Eye (tissue), 1 donor: Measurements from ENCODE around the gene PPP2R5B.
A peak's percentile ranks its signal among the peaks of the same experiment; 100 is the strongest.

Experiments
- DNase-seq: peaks from one replicate; pipeline ENCODE4 v3.0.0-alpha.2; 2015

PPP2R5B gene

DNA sequence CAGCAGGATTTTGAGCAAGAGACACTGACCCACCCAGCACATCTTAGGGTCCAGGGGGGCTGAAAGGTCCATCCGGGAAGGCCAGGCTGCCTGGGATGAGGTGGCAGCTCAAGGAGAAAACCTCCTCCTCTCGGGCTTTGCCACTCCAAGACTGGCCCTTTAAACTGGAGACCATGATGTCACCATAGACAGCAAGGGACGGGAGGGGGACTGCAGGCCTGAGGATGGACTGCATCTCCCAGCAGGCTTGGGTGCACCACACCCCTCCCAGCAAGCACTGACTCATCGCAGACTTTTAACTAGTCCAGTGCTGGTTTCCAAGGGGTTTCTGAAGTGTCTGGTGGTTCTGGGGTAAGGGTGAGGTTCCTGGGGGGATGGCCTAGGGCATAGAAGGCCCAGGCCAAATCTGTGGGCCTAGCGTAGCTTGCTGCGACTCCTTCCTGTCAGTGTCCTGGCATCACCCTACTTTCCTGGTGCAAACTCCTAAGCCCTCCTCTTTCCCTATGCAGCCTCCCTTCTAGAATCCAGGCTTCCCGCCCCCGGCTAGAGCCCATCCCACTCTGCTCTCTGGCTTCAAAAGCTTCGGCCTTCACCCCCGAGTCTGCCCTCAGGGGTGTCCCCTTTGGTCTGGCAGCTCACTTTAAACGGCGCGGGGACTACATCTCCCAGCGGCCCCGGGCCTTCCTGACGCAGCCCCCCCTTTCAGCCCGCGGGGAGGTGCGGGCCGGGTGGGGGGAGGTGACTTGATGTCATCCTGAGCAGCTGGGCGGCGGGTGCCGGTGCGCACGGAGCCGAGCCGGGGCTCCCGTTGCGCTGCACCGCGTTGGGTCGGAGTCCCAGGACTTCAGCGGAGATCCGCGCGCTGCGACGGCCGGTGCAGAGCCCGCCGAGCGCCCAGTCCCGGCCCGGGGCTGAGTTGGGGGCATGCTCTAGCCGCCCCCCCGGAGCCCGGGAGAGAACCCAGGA, at the start of gene PPP2R5B:
Gene PPP2R5B (plus strand): TSS at position 746 of the 966 bp plus-strand sequence. CDS start 1,046 bp downstream, outside the sequence.
- peak; percentile 96 for DNase-seq

- no peak for DNase-seq
These were observed 48.9 kb upstream of the PPP2R5B start for GRCh38 chr11:64875369-64876228.

- DNase-seq, result no peak
These were observed 48.2 kb upstream of the PPP2R5B start for GRCh38 chr11:64876229-64876750.

- DNase-seq, result peak; percentile 68
These were observed 47.6 kb upstream of the PPP2R5B start for GRCh38 chr11:64876835-64877341.

DNA sequence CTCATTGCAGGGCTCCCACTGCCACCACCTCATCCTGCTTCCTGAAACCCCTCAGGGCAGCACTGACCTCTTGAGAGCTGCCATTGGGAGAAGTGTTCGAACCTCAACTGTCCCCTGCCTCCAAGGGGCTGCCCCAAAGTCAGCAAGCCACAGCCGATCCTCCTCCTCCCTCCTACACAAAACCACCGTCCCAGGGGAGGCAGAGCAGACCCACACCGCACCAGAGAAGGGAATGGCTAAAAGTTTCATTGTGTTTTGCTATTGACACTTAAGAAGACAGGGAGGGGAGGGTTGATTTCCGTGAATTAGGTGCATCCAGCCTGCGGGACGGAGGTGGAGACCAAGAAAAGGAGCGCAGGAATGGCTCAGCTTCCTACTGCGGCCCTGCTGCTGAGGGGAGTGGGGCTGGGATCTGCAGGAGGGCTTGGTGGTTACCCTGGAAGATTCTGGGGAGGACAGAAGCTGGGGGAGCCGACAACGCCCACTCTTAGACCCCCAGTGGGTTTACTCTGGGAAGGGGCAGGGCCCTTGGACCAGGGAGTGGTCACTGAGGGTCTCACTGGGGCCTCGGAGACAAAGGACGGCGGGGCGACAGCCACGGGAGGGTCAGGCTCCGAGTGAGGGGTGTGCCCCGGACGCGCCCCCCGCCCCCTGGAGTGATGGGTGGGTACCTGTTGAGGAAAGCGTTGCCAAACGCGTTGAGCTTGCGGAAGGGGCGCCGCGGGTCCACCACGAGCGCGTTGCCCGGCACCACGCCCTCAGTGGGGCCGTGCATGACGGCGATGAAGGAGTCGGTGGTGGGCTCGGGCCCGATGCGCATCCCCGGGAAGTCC, 46.9 kb upstream of the PPP2R5B start:
- no peak for DNase-seq

DNA sequence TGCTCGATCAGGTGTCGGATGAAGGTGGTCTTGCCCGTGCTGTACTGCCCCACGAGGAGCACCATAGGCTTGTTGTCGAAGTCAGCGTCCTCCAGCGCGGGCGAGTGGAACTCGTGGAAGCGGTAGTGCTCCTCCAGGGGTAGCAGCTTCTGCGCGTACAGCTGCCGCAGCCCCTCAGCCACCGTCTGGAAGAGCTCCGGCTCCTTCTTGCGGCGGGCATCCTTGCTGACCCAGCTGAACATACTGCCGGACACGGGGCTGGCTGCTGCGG, 46.3 kb upstream of the PPP2R5B start:
- DNase-seq, result no peak

GRCh38 chr11:64878494-64879243, 45.8 kb upstream of the PPP2R5B start, which contains the start of gene EHD1:
TSS of gene EHD1 (minus strand) at chr11:64878621. CDS start at chr11:64878464, 157 bp downstream.
- DNase-seq, result peak; percentile 99

GRCh38 chr11:64879244-64879900, 45.1 kb upstream of the PPP2R5B start:
- DNase-seq, result no peak

- no peak for DNase-seq
These were observed 44.1 kb upstream of the PPP2R5B start for GRCh38 chr11:64880240-64881001.

- peak; percentile 48 for DNase-seq
These were observed 43.0 kb upstream of the PPP2R5B start for GRCh38 chr11:64881476-64881875.

- no peak for DNase-seq
These were observed 42.2 kb upstream of the PPP2R5B start for GRCh38 chr11:64882243-64882642.

- no peak for DNase-seq
These were observed 40.9 kb upstream of the PPP2R5B start for GRCh38 chr11:64883575-64883974.

GRCh38 chr11:64884019-64884418, 40.5 kb upstream of the PPP2R5B start:
- DNase-seq, result no peak

DNA sequence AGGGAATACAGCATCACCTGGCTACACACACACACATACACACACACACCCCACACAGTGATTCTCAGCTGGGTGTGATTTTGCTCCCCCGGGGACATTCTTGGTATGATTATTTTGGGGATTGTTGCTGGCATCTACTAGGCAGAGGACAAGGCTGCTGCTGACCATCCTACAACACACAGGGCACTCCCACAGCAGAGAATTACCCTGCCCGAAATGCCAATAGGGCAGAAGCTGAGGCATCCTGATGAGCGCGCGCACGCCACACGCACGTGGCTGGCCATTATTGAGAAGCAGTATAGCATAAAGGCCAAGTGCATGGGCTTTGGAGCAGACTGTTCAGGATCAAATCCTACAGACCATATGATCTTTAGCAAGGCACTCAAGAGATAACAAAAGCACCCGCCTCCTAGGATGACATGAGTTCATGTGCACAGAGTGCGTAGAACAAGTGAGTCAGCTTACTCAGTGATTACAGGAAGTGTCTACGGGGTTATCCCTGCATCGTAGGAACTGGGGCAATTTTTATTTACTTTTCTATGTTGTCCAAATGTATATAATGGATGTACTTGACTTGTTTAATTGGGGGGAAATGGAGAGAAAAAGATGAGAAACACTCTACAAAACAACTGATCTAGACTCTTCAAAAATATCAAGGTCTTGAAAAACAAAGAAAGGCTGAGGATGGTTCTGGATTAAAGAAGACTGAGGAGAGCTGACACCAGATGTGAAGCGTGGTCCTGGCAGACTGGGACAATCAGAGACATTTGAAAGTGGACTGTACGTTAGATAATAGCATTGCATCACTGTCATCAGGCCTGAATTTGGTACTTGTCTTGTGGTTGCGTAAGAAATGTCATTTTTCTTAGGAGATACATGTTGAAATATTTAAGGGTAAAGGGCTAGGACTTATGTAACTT, 38.9 kb upstream of the PPP2R5B start:
- no peak for DNase-seq

DNA sequence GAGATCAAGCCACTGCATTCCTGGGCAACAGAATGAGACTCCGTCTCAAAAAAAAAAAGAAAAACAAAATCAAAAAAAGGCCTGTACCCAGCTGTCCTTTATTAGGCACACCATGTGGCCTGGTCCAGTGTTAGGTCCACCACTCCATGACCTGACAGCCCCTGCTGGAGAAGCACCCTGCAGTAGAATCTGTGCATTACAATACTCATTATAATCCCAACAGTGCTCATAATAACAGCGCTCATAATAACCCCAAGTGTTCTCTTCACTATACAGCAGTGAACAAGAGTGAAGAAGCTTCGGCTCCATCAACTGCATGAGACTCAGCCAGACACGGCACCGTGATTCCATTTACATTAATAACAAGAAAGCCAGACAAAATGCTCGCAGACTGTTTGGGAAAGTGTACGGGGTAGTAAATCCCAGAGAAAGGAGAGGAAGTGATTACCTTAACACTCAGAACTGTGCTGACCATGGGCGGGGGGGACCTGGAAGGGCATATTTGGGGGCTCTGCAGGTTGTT, 37.2 kb upstream of the PPP2R5B start:
- no peak for DNase-seq

DNA sequence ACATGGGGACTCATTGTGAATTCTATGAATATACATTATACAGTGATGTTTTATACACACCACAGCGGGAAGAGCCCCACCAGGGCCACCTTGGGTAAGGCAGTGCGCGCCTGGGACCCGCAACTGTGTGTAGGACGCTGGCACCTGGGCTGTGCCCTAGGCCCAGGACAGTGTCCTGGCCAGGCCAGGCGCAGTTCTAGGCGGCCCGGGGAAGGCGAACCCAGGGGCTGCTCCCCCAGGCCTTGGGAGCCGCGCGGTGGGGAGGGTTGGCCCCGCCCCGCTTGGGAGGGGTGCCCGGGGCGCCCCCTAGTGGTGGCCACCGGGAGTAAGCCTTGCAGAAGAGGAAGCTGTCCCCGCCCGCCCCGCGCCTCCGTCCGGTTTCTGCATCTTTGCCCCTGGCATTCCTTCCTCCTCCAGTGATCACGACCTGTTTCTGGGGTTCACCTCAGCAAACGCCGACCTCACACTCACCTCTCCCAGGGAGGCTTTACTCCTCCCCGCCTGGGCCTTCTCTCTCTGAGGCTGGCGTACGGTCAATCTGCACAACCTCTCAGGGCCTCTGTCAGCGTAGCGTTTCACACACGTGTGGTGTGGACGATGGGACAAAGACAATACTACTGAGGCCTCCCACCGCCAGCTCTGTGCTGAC, 36.6 kb upstream of the PPP2R5B start:
- peak; percentile 87 for DNase-seq

DNA sequence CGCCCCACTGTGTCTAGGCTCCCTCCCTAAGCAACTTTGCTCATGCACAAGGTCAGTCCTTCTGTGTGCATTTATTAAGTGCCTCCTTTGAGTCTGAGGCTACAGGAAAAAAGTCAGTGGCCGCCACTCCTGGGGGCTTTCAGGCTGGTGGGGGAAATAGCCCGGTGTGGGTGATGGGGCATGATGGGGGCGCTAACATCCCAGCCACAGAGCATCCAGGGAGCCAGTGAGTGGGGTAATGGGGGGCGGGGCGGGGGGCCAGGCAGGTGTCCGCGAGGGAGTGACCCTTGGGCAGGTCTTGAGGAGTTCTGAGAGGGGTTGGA, 36.1 kb upstream of the PPP2R5B start:
- DNase-seq, result no peak
